ENCODE results near the gene ASF1A.

ASF1A gene

DNA sequence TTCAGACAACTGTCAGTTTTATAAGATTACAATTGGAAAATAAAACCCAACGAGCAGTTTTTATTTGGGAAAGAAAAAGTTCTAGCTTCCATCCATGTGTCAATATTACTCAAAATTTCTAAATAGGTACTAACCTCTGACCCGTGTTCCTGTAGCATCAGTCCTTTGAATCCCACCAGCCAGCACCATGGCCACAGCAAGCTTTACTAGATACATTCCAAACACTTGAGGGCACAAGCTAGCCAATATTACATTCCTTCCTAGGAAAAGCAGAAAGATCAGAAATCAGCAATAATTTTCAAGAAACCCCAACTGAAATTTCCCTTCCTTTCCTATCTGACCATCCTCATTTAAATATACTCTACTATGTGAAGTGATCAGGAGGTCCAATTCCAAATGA is 19.2 kb downstream of the ASF1A start:
- DNase-seq (ENCODE audit: low spot score): no peak

DNA sequence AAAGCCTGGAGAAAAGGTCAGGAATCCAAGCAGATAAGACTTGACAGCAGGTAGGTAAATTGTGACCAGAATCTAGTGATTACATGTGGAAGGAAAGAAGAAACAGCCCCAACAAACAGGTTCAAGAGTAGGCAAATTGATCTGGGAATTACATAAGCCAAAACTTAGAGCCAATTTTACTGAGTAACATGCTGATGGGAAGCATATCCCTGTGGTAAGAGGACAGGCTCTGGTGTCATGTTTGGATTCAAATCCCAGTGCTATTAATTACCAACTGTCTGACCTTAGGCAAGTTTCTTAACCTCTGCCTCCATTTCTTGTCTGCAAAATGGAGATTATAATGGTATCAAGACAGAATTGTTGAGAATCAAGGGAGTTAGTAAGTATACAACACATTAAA is 20.6 kb downstream of the ASF1A start:
- DNase-seq (ENCODE audit: low spot score): no peak

DNA sequence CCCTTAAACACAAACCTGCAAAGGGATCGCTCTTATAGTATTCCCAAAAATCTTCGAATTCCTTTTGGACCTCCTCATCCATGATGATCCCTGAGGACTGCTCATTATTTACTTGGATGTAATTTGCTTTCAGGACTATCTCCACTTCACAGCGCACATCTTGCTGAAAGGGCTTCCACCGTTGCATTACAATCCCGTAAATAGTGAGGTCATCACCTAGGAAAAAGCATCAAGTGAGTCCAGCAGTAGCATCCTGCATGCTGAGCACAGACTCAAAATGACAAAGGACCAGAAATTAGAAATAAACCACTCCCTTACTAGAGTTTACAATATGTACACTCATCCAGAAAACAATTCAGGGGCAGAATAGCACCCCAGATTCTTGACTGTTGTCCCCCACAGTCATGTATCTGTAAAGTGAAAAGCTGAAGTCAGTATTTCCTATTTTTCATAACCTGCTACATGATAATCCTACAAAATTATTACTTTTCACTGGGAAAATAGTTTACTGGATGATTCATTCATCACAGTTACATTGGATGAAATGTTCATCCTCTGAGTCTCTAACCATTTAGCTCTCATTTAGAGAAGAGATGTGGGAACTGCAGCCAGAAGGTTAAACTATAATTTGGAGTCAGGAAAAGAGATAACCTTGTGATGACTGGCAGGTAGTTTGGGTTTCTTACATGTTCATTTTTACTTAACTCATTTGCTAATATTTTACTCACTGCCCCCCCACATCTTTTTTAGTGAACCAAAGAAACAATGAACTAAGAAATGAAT is 23.8 kb downstream of the ASF1A start:
- no peak for DNase-seq (ENCODE audit: low spot score)

- no peak for DNase-seq (ENCODE audit: low spot score)
These were observed 24.4 kb downstream of the ASF1A start for GRCh38 chr6:118918329-118918725.

DNA sequence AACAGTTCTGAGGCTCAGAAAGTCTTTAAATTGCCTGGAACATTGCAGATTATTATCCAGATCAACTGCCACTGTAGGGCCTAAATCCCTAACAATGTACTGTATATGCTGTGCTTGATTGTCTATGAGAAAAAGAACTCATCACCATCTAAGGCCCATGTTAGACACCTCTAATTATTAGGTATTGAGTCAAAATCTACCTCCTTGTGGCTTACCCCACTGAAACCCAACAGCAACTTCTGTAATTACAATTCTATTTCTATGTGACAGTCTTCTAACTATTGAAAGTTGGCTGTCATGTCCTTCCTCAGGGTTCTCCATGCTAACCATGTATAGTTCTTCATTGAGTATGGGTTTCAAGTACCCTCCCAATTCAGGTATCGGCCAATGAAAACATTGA is 27.1 kb downstream of the ASF1A start:
- no peak for DNase-seq (ENCODE audit: low spot score)

- DNase-seq (ENCODE audit: low spot score): no peak
These were observed 29.1 kb downstream of the ASF1A start for GRCh38 chr6:118923035-118923434.

GRCh38 chr6:118930680-118931079 is 36.7 kb downstream of the ASF1A start:
- DNase-seq (ENCODE audit: low spot score): no peak

DNA sequence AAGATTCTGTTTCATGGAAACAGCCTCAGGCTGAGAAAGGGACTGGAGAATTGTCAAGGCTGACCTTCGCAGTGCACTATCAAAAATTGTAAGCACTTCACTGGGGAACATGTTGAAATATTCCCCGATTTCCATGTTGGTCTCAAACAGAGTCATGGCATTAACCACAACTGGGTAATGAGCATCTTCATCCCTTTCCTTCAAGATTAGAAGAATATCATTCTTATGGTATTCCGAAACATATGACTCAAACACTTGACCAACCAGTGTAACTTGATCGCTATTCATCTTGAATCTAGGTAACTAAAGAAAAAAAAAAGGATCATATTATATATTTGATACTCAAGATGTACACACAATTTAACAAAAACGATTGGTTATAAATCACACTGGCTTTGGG is 37.5 kb downstream of the ASF1A start:
- DNase-seq (ENCODE audit: low spot score): no peak

DNA sequence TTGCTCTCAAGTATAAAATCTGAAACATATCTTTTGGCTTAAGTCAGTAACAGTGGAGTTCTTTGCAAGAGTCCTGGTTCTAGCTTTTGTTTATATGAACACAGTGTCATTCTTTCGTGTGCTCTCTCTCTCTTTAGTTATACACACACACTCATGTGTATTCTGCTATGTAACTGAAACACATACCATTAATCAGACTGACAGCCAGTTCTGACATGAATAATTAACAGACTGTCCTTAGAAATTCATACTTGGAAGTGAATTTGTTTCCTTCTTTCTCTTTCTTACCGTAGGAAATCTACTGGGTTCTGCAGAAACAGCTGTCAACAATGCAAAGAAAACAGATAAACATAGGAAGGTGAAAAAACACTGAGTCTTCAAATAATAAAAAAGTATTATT is 38.5 kb downstream of the ASF1A start:
- DNase-seq (ENCODE audit: low spot score): no peak

DNA sequence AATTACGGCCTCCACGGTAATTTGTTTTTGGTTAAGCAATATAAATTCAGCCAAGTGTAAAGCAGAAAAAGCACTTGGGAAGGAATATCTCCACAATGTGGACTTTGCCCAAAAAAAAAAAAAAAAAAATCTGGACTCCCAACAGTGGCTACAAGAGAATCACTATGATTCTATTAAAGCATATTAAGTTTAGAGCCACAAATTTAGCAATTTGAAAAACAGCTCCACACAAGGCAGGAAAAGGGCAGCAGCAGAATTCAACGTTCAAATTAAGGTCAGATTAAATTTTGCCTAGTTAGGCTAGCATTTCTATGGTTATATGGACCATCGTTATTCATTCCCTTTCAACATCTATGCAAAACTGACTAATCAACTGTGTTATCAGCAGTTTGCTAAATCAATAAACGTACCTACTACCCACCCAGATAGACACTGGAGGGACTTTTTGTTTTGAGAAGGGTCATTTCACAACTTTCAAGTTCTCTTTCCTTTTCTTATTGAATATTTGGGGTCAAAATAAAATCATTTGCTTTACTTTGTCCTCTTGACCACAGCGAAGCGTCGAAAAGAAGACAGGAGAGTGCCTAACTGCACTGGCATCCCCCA is 40.0 kb downstream of the ASF1A start:
- DNase-seq (ENCODE audit: low spot score): no peak

DNA sequence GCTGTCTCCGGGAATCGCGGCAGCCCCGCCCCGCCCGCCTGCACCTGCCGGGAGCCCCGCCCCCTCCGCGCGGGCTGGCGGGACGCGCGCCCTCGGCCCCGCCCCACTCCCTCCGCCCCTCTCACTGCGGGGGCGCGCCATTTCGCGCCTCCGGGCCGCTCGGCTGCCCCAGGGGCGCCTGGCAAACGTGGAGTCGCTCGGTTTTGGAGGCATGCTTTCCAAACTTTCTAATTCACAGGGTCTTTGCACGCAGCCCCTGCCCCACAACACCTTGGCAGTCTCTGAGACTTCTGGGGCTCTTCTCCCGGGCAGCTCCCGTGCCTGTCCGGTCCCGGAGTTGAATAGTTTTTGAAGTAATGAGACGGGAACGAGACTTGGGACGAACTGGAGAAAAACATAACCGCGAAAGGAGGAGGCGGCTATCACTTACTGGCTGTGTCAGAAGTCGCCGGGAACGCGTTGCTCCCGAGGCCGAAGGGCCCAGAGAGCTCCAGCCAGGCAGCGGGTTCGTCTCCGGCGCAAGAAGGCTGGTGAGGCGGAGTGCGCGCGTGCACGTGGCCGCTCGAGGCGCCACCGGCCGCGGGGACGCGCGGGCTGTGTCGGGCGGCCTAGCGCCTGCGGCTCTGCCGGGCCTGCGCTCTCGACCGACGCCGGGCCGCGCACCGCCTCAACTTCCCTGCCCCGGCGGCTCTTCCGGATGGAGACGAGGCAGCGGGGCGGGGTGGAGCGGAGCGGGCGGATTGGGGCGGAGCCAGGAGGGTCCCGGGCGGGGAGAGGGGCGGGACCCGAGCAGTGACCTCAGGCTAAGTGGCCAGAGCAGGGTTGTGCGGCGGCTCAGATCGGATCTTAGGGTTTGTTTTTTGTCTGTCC is 40.7 kb downstream of the ASF1A start, which contains the start of gene MCM9:
MCM9 (minus strand) TSS at position 699 of the 870 bp plus-strand sequence. CDS start 3,436 bp downstream, outside the sequence.
- peak; percentile 85 for DNase-seq (ENCODE audit: low spot score)

- no peak for DNase-seq (ENCODE audit: low spot score)
These were observed 41.3 kb downstream of the ASF1A start for GRCh38 chr6:118935331-118935668.

- no peak for DNase-seq (ENCODE audit: low spot score)
These were observed 42.2 kb downstream of the ASF1A start for GRCh38 chr6:118935978-118936703.

GRCh38 chr6:118939683-118940082 is 45.7 kb downstream of the ASF1A start:
- DNase-seq (ENCODE audit: low spot score): no peak

DNA sequence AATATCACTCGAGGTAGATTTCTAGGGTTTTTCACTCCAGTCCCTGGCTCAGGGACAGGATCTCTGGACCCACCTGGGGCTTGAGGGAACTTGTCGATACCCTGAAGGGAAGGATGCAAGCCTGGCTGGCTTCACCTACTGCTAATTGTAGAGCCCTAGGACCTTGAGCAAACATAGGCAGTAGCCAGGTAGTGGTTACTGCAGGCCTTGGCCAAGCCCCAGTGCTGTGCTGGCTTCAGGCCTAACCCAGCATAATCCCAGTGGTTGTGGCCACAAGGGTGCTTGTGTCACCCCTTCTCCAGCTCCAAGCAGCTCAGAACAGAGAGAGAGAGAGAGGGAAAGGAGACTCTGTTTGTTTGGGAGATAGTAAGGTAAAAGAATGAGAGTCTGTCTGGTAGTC is 46.8 kb downstream of the ASF1A start:
- DNase-seq (ENCODE audit: low spot score): no peak

DNA sequence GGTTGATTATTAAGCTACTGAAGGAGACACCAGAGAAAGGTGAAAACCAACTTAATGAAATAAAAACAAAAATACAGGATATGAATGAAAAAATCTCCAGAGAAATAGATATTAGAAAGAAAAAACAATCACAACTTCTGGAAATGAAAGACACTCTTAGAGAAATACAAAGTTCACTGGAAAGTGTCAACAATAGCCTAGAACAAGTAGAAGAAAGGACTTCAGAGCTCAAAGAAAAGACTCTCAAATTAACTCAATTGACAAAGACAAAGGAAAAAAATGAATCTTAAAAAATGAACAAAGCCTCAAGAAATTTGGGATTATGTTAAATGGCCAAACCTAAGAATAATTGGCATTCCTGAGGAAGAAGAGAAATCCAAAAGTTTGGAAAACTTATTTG is 51.3 kb downstream of the ASF1A start:
- DNase-seq (ENCODE audit: low spot score): no peak

GRCh38 chr6:118952683-118953082 is 58.7 kb downstream of the ASF1A start:
- DNase-seq (ENCODE audit: low spot score): no peak

DNA sequence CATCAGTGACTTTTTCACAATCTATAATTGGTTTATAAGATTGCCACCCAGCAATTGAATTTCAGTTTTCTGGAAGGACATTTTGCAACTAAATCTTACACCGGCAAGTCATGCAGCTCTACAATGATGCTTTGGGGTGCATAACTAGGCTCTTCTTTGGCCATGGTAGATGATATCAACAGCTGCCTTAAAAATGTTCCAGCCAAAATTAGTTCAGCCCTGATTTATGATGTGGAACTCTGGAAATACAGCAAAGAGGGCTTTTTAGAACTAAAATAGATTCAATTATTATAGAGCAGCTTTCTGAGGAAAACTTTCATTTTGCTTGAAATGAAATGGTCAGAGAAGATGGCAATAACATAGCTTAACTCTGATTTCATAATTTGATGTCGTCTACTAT is 59.4 kb downstream of the ASF1A start:
- no peak for DNase-seq (ENCODE audit: low spot score)
